ENCODE results near the gene SMCO2.

- TF ChIP-seq POLR2AphosphoS5 (IDR thresholded peaks at IDR 0.05; ENCODE audit: low read depth, low read length) (no peak), POLR2A (IDR thresholded peaks at IDR 0.05; ENCODE audit: low read depth, low read length) (no peak), POU2F2 (IDR thresholded peaks at IDR 0.05; ENCODE audit: low read depth, low read length) (no peak), TAF1 (IDR thresholded peaks at IDR 0.05; ENCODE audit: low read depth, low read length) (no peak), SPI1 (IDR thresholded peaks at IDR 0.05; ENCODE audit: low read depth, low read length) (no peak)
Observed at GRCh38 chr12:27422697-27423096, 23.8 kb upstream of the SMCO2 start.

Measured in GM12891 (cell line).